HepG2 (cell line): Measurements from ENCODE around the gene MMP25. TPM values are rescaled to one million over a fixed set of nuclear protein-coding genes. Genes with fewer than 3 reads are reported as not detected.

Experiments used
- DNMT1 ChIP-seq: sonication (generic); formaldehyde crosslinking; IDR thresholded peaks from 2 replicates; pipeline ENCODE4 v1.5.1; 2020; ENCODE audit warnings: mild to moderate bottlenecking, missing genetic modification reagents
- ELF3 ChIP-seq: IDR thresholded peaks from 2 replicates; pipeline ENCODE4 v1.6.1; 2016; ENCODE audit warnings: missing genetic modification reagents, missing compliant biosample characterization
- GTF2F1 ChIP-seq: fragments of 150-350 bp; IDR thresholded peaks from 2 replicates; pipeline ENCODE4 v1.6.1; 2014; ENCODE audit warnings: low read length
- HNF1B ChIP-seq: sonication (generic); formaldehyde crosslinking; IDR thresholded peaks from 2 replicates; pipeline ENCODE4 v1.5.1; 2020; ENCODE audit warnings: mild to moderate bottlenecking, moderate library complexity, missing genetic modification reagents
- ISL2 ChIP-seq: sonication (generic); formaldehyde crosslinking; IDR thresholded peaks from 2 replicates; pipeline ENCODE4 v1.5.0; 2020; ENCODE audit warnings: missing genetic modification reagents
- MTF1 ChIP-seq: sonication (generic); formaldehyde crosslinking; IDR thresholded peaks from 2 replicates; pipeline ENCODE4 v1.5.0; 2020; ENCODE audit warnings: missing genetic modification reagents
- NFYB ChIP-seq: sonication (generic); formaldehyde crosslinking; IDR thresholded peaks from 2 replicates; pipeline ENCODE4 v1.4.0; 2020; ENCODE audit warnings: missing genetic modification reagents
- NR2F2 ChIP-seq: IDR thresholded peaks from 2 replicates; pipeline ENCODE4 v1.6.1; 2012; ENCODE audit warnings: low read depth, inconsistent platforms, borderline replicate concordance
- SAFB2 ChIP-seq: sonication (generic); formaldehyde crosslinking; IDR thresholded peaks from 2 replicates; pipeline ENCODE4 v1.5.1; 2020; ENCODE audit warnings: missing genetic modification reagents, low read depth, mild to moderate bottlenecking, borderline replicate concordance
- SAP130 ChIP-seq: IDR thresholded peaks from 2 replicates; pipeline ENCODE4 v1.6.1; 2016; ENCODE audit warnings: low read depth
- SNAPC2 ChIP-seq: sonication (generic); formaldehyde crosslinking; IDR thresholded peaks from 2 replicates; pipeline ENCODE4 v1.8.1; 2022; ENCODE audit warnings: mild to moderate bottlenecking, missing genetic modification reagents
- TAF1 ChIP-seq: sonication (generic); formaldehyde crosslinking; IDR thresholded peaks from 2 replicates; pipeline ENCODE4 v1.4.0; 2020; ENCODE audit warnings: missing genetic modification reagents
- THAP11 ChIP-seq: IDR thresholded peaks from 2 replicates; pipeline ENCODE4 v1.6.1; 2016; ENCODE audit warnings: missing biosample characterization, missing genetic modification reagents
- ZBTB40 ChIP-seq, 2 experiments: fragments of 450-650 bp in 1 of 2; sonication (generic) in 1 of 2; formaldehyde crosslinking in 1 of 2; IDR thresholded peaks; 2 replicates each; pipeline versions ENCODE4 v1.6.1 to v1.8.0; 2016 to 2022; ENCODE audit warnings: antibody characterized with exemption in 1 of 2, mild to moderate bottlenecking in 1 of 2, missing genetic modification reagents in 1 of 2
- ZNF296 ChIP-seq: sonication (generic); formaldehyde crosslinking; conservative IDR thresholded peaks from 2 replicates; pipeline ENCODE4 v1.5.0; 2020; ENCODE audit warnings: mild to moderate bottlenecking, missing genetic modification reagents
- ZNF546 ChIP-seq: sonication (generic); formaldehyde crosslinking; conservative IDR thresholded peaks from 2 replicates; pipeline ENCODE4 v1.8.1; 2023; ENCODE audit warnings: mild to moderate bottlenecking, missing genetic modification reagents
- ZNF556 ChIP-seq: sonication (generic); formaldehyde crosslinking; IDR thresholded peaks from 2 replicates; pipeline ENCODE4 v1.4.0; 2020; ENCODE audit warnings: mild to moderate bottlenecking, missing genetic modification reagents, borderline replicate concordance
- ZNF562 ChIP-seq: sonication (generic); formaldehyde crosslinking; IDR thresholded peaks from 2 replicates; pipeline ENCODE4 v1.8.0; 2022; ENCODE audit warnings: missing genetic modification reagents, borderline replicate concordance
- ZNF567 ChIP-seq: sonication (generic); formaldehyde crosslinking; IDR thresholded peaks from 2 replicates; pipeline ENCODE4 v1.8.1; 2023; ENCODE audit warnings: mild to moderate bottlenecking, missing genetic modification reagents, borderline replicate concordance
- ZNF607 ChIP-seq: sonication (generic); formaldehyde crosslinking; IDR thresholded peaks from 2 replicates; pipeline ENCODE4 v1.5.1; 2020; ENCODE audit warnings: missing genetic modification reagents, mild to moderate bottlenecking, borderline replicate concordance
- polyA plus RNA-seq, 8 experiments: library from polyadenylated mRNA; depleted of rRNA in 3 of 8; stranded (reverse) in 7 of 8; unstranded in 1 of 8; fragments of >200 nt; fragmentation: Illumina TruSeq in 4 of 8; extraction: Trizol in 4 of 8; gene quantifications; 2 replicates each; pipeline versions ENCODE4 v1.2.1 to v1.2.3, GENCODE V29; 2011 to 2016; ENCODE audit warnings: low read depth in 4 of 8, missing spikeins in 1 of 8, mixed read lengths in 1 of 8; ENCODE audit not compliant: insufficient read depth in 1 of 8
- total RNA-seq, 5 experiments: library from RNA; depleted of rRNA; stranded (reverse); fragments of >200 nt; fragmentation: Illumina TruSeq; extraction: Trizol; gene quantifications; 2 replicates each; pipeline ENCODE4 v1.2.3, GENCODE V29; 2016; ENCODE audit warnings: low read depth in 1 of 5

MMP25 gene
- total and polyA plus RNA-seq, 2 of the 13 experiments (the other 11 are each of a cell fraction or from before 2014, with no cell fraction given) = 0.04 to 0.08 TPM

DNA sequence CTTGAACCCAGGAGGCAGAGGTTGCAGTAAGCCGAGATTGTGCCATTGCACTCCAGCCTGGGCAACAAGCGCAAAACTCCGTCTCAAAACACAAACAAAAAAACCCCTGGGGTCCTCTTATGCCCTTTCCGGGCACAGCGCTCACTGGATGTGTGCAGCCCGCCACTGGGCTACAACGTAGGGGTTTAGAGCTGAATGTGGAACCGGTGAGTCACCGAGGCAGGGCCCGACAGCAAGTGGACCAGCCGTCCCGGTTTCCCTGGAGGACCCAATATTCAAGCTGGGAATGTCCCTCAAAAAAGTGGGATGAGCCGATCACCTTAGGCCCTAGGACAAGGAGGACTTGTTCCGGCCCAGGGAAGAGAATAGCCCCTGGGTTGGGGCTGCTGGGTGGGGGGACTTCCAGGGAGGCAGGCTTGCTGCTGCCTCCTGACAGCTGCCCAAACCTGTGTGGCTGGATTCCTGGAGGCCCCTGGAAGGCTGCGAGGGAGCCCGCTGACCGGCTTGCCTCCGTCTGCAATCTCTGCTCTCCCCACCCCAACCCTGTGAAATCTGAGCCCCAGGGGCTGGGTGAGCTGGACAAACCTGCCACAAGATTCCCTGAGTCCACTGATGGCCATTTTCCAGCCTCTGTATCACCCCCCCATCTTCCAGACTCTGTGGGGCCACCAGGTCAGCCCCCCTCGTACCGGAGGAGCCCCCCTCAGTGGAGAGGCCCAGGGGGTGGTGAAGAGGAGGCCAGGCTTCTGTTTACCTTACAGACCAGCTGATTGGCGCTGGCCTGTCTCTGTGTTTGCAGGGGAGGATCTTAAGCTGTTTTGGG is 36.6 kb upstream of the MMP25 start (continued):
- no peak for TF ChIP-seq THAP11 (CRISPR knock-in tag)
- TF ChIP-seq ZNF556 (CRISPR knock-in tag) = no peak
- TF ChIP-seq ZNF546 = no peak
- no peak for TF ChIP-seq DNMT1
- TF ChIP-seq SNAPC2 = no peak
- TF ChIP-seq ISL2 = no peak
- no peak for TF ChIP-seq SAFB2 (CRISPR knock-in tag)
- no peak for TF ChIP-seq ELF3 (CRISPR knock-in tag)
- 0 out of 2 replicates have a peak, but pooled peaks have one; percentile 19 for TF ChIP-seq TAF1 (CRISPR knock-in tag)
- TF ChIP-seq GTF2F1 = no peak
- peak; percentile 48; the same call in 1 of the 2 replicates for TF ChIP-seq HNF1B (CRISPR knock-in tag)
- no peak for TF ChIP-seq NFYB (CRISPR knock-in tag)
- 0 out of 2 replicates have a peak, but pooled peaks have one; percentile 40 for TF ChIP-seq ZNF607 (CRISPR knock-in tag)
- TF ChIP-seq MTF1 (CRISPR knock-in tag) = no peak
- TF ChIP-seq SAP130 (CRISPR knock-in tag) = peak; percentile 45
- TF ChIP-seq ZNF567 (CRISPR knock-in tag) = no peak
- TF ChIP-seq ZNF296 = 0 out of 2 replicates have a peak, but pooled peaks have one; percentile 26
- no peak for TF ChIP-seq ZBTB40 (IDR thresholded peaks at IDR 0.05)
- no peak for TF ChIP-seq ZBTB40 (CRISPR knock-in tag; IDR thresholded peaks at IDR 0.05)
- TF ChIP-seq ZNF562 = no peak
- no peak for TF ChIP-seq NR2F2
